T-helper 2 cell treated with Interferon-gamma antibody and Interleukin-4, amounts not matched to agents 5 μg/mL and 100 μg/mL, for 36 hours (primary cell): ENCODE data around the gene HIC1.

Source experiments
- DNase-seq: peaks from one replicate; pipeline ENCODE4 v3.0.0; 2021; ENCODE audit warnings: low spot score
- H3K27ac Mint-ChIP-seq: one replicate; pipeline ENCODE4 v1.8.0; 2021; ENCODE audit warnings: mild to moderate bottlenecking, mixed read lengths
- H3K27me3 Mint-ChIP-seq: one replicate; pipeline ENCODE4 v1.8.0; 2021; ENCODE audit warnings: low read depth, mixed read lengths
- H3K36me3 Mint-ChIP-seq: one replicate; pipeline ENCODE4 v1.8.0; 2021; ENCODE audit warnings: low read depth, mixed read lengths
- H3K4me1 Mint-ChIP-seq: one replicate; pipeline ENCODE4 v1.8.0; 2021; ENCODE audit warnings: low read depth, mixed read lengths
- H3K4me3 Mint-ChIP-seq: one replicate; pipeline ENCODE4 v1.8.0; 2022; ENCODE audit warnings: mild to moderate bottlenecking, moderate library complexity, mixed read lengths
- H3K9me3 Mint-ChIP-seq: one replicate; pipeline ENCODE4 v1.8.0; 2021; ENCODE audit warnings: mixed read lengths

HIC1 gene

GRCh38 chr17:2077040-2077439 lies 22.1 kb downstream of the HIC1 start:
- peaks cover 38% of the 10 kb centered on the region for H3K4me1 Mint-ChIP-seq

GRCh38 chr17:2081564-2081963 lies 26.7 kb downstream of the HIC1 start:
- DNase-seq: no peak
- Mint-ChIP-seq H3K36me3 (peaks cover 60% of the 10 kb centered on the region), H3K9me3 (no peaks in the 10 kb centered on the region), H3K27ac (peak overlapping the region; percentile 80), H3K4me1 (peaks cover 56% of the 10 kb centered on the region), H3K4me3 (peak overlapping the region; percentile 47), H3K27me3 (no peaks in the 10 kb centered on the region)

More at GRCh38 chr17:2077040-2077439, 22.1 kb downstream of the HIC1 start:
- H3K27ac Mint-ChIP-seq: no peak overlapping the region
- DNase-seq: no peak
- peaks cover 61% of the 10 kb centered on the region for H3K36me3 Mint-ChIP-seq
- H3K27me3 Mint-ChIP-seq: no peaks in the 10 kb centered on the region
- H3K9me3 Mint-ChIP-seq: no peaks in the 10 kb centered on the region
- H3K4me3 Mint-ChIP-seq: no peak overlapping the region

- Mint-ChIP-seq H3K36me3 (peaks cover 55% of the 10 kb centered on the region), H3K27ac (peak overlapping the region; percentile 80), H3K4me3 (peak overlapping the region; percentile 47)
These were observed 27.3 kb downstream of the HIC1 start for GRCh38 chr17:2082003-2082781.

GRCh38 chr17:2083613-2084035 lies 28.7 kb downstream of the HIC1 start:
- Mint-ChIP-seq H3K4me3 (peak overlapping the region; percentile 39), H3K9me3 (no peaks in the 10 kb centered on the region), H3K4me1 (peaks cover 69% of the 10 kb centered on the region), H3K27ac (peak overlapping the region; percentile 76), H3K36me3 (peaks cover 45% of the 10 kb centered on the region), H3K27me3 (no peaks in the 10 kb centered on the region)
- no peak for DNase-seq

More at GRCh38 chr17:2082003-2082781, 27.3 kb downstream of the HIC1 start:
- DNase-seq: no peak
- peaks cover 62% of the 10 kb centered on the region for H3K4me1 Mint-ChIP-seq
- H3K9me3 Mint-ChIP-seq: no peaks in the 10 kb centered on the region
- no peaks in the 10 kb centered on the region for H3K27me3 Mint-ChIP-seq

GRCh38 chr17:2084036-2084765 lies 29.3 kb downstream of the HIC1 start:
- no peak for DNase-seq
- Mint-ChIP-seq H3K4me3 (peak overlapping the region; percentile 6), H3K36me3 (peaks cover 41% of the 10 kb centered on the region), H3K27me3 (no peaks in the 10 kb centered on the region), H3K27ac (peak overlapping the region; percentile 42), H3K4me1 (peaks cover 75% of the 10 kb centered on the region), H3K9me3 (no peaks in the 10 kb centered on the region)

- no peaks in the 10 kb centered on the region for H3K9me3 Mint-ChIP-seq
- no peaks in the 10 kb centered on the region for H3K27me3 Mint-ChIP-seq
- peak overlapping the region; percentile 6 for H3K4me3 Mint-ChIP-seq
- peaks cover 37% of the 10 kb centered on the region for H3K36me3 Mint-ChIP-seq
- peaks cover 82% of the 10 kb centered on the region for H3K4me1 Mint-ChIP-seq
- no peak for DNase-seq
- H3K27ac Mint-ChIP-seq: peak overlapping the region; percentile 42
These were observed 30.1 kb downstream of the HIC1 start for GRCh38 chr17:2084766-2085647.

- no peaks in the 10 kb centered on the region for H3K27me3 Mint-ChIP-seq
- peaks cover 88% of the 10 kb centered on the region for H3K4me1 Mint-ChIP-seq
- H3K36me3 Mint-ChIP-seq: peaks cover 33% of the 10 kb centered on the region
- DNase-seq: no peak
- no peak overlapping the region for H3K4me3 Mint-ChIP-seq
- peak overlapping the region; percentile 39 for H3K27ac Mint-ChIP-seq
- no peaks in the 10 kb centered on the region for H3K9me3 Mint-ChIP-seq
These were observed 30.7 kb downstream of the HIC1 start for GRCh38 chr17:2085648-2085949.

- peak overlapping the region; percentile 70 for H3K4me3 Mint-ChIP-seq
- no peak for DNase-seq
- peak overlapping the region; percentile 80 for H3K27ac Mint-ChIP-seq
- H3K36me3 Mint-ChIP-seq: peaks cover 31% of the 10 kb centered on the region
- no peaks in the 10 kb centered on the region for H3K9me3 Mint-ChIP-seq
- peaks cover 92% of the 10 kb centered on the region for H3K4me1 Mint-ChIP-seq
- H3K27me3 Mint-ChIP-seq: no peaks in the 10 kb centered on the region
These were observed 31.4 kb downstream of the HIC1 start for GRCh38 chr17:2086306-2086705.

GRCh38 chr17:2087597-2088211 lies 32.8 kb downstream of the HIC1 start:
- Mint-ChIP-seq H3K36me3 (peaks cover 26% of the 10 kb centered on the region), H3K9me3 (no peaks in the 10 kb centered on the region), H3K4me1 (peaks cover 84% of the 10 kb centered on the region), H3K27ac (peak overlapping the region; percentile 80), H3K4me3 (peak overlapping the region; percentile 70), H3K27me3 (no peaks in the 10 kb centered on the region)
- DNase-seq: peak; percentile 80

GRCh38 chr17:2089021-2089422 lies 34.1 kb downstream of the HIC1 start:
- no peaks in the 10 kb centered on the region for H3K27me3 Mint-ChIP-seq
- H3K27ac Mint-ChIP-seq: peak overlapping the region; percentile 93
- peaks cover 24% of the 10 kb centered on the region for H3K36me3 Mint-ChIP-seq
- no peak for DNase-seq
- H3K4me1 Mint-ChIP-seq: peaks cover 77% of the 10 kb centered on the region
- H3K9me3 Mint-ChIP-seq: no peaks in the 10 kb centered on the region
- H3K4me3 Mint-ChIP-seq: peak overlapping the region; percentile 88

- Mint-ChIP-seq H3K9me3 (no peaks in the 10 kb centered on the region), H3K27ac (peak overlapping the region; percentile 93), H3K36me3 (peaks cover 22% of the 10 kb centered on the region), H3K27me3 (no peaks in the 10 kb centered on the region), H3K4me1 (peaks cover 69% of the 10 kb centered on the region), H3K4me3 (peak overlapping the region; percentile 88)
- no peak for DNase-seq
These were observed 35.3 kb downstream of the HIC1 start for GRCh38 chr17:2090210-2090641.

GRCh38 chr17:2090804-2091534 lies 36.1 kb downstream of the HIC1 start:
- peak overlapping the region; percentile 17 for H3K27ac Mint-ChIP-seq
- DNase-seq: no peak
- H3K9me3 Mint-ChIP-seq: no peaks in the 10 kb centered on the region
- H3K27me3 Mint-ChIP-seq: no peaks in the 10 kb centered on the region
- peak overlapping the region; percentile 88 for H3K4me3 Mint-ChIP-seq
- peaks cover 64% of the 10 kb centered on the region for H3K4me1 Mint-ChIP-seq
- peaks cover 19% of the 10 kb centered on the region for H3K36me3 Mint-ChIP-seq

- Mint-ChIP-seq H3K9me3 (no peaks in the 10 kb centered on the region), H3K4me3 (no peak overlapping the region), H3K27me3 (no peaks in the 10 kb centered on the region), H3K36me3 (peaks cover 19% of the 10 kb centered on the region), H3K27ac (peak overlapping the region; percentile 43), H3K4me1 (peaks cover 54% of the 10 kb centered on the region)
- no peak for DNase-seq
These were observed 37.4 kb downstream of the HIC1 start for GRCh38 chr17:2092253-2092652.
